ENCODE results near the gene RLF.

The RLF gene

DNA sequence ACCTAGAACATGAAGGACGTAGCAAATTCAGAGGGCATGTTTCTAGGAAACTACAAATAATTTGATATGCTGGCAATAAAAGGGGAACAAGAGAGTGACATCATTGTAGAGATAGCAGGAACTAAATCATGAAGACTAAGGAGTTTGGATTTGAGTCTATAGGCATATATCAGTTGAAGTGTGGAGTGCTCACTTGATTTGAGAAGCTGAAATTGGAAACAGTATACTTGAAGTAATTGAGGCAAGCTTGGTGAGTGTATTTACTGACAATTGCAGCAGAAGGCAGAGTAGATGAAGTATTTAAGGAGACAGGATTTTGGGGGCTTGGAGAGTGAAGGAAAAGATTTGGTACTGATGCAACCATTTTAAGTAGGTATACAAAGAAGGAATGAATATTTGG lies 80.2 kb downstream of the RLF start:
- DNase-seq: no peak

DNA sequence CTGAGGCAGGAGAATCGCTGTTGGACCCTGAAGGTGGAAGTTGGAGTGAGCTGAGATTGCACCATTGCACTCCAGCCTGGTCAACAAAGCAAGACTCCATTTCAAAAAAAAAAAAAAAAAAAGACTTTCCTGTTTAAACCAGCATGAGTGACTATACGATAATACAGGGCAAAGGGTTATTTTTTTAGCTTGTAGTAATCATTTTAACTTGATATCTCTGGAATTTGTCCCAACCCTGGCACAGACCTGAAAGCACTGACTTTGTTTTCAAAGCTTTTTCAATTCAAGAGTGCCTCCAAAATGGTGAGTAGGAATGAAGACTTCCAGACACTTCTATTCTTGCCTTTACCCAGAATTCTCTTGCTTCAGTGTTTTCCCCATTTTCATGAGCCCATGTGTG lies 82.2 kb downstream of the RLF start:
- no peak for DNase-seq

DNA sequence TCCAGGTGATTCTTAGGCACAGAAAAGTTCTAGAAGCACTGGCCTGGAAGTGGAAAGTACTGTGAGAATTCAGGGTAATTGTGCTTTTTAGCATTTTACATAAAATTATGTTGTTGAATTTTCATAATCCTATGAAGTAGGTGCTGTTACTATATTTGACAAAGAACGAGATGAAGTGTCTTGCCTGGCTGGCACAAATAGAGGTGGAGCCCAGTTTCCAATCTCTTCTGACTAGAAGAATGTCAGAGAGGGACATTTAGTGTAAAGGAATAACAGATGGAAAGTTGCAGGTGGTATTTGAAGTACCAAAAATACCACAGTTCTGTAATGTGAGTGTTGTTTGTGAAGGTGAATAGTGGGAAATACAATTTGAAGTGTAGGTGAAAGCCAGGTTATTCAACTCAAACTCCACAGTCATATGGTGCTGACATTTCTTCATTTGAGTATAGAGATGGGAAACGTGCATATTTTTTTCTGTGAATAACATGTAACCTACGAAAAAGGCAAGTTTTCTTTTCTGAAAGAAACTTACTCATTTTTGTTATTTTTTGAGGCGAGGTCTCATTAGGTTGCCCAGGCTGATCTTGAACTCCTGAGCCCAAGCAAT lies 83.1 kb downstream of the RLF start:
- DNase-seq: no peak

DNA sequence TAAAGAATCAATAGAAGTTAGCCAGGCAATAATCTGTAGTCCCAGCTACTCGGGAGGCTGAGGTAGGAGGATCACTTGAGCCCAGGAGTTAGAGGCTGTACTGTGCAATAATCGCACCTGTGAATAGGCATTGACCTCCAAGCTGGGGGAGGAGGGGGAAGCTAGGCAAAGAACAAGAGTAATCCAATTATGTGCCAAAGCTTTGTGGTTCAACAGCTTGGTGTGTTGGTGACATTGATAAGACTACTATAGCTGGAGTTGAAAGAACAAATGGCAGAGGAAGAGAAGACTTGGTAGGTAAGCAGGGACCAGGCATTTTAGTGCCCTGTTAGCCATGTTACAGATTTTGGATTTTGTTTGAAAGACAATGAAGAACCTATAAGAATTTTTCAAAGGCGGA lies 84.5 kb downstream of the RLF start:
- no peak for DNase-seq

DNA sequence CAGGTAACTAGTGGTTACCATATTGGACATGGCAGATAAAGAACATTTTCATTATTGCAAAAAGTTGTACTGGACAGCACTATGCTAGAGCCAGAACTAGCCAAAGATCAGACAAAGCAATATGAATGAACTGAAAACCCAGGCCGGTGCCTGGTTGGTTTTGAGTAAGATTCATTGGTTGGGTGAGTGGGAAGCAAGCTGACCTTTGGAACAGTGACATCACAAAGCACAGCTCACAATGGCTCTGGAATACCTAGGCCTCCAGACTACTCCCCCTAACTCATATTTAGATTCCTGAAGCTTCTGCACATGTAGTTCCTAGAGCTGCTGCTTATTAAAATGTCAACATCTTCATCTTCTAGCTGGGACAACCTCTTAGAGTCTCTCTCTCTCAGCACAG lies 86.5 kb downstream of the RLF start, which contains the start of gene TMCO2:
TMCO2 (plus strand) TSS at position 283 of the 400 bp plus-strand sequence; CDS start at position 340, 57 bp downstream.
- no peak for DNase-seq

DNA sequence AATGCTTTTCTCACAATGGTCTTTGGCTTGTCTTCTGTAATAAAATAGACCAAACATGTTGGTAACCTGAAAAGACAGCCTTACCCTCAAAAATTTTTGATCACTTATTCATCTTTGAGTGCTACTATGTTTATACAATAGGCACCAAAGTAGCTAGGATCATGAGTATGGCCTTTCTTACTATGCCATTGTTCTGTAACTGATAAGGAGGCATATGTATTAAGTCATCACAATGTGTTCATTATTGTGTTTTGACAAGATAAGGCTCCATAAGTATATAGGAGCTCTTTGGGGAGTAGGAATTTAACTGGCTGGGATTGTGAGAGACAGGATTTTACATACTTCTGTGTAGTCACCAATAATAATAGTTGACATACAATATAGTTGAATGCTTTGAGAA lies 87.2 kb downstream of the RLF start:
- no peak for DNase-seq

DNA sequence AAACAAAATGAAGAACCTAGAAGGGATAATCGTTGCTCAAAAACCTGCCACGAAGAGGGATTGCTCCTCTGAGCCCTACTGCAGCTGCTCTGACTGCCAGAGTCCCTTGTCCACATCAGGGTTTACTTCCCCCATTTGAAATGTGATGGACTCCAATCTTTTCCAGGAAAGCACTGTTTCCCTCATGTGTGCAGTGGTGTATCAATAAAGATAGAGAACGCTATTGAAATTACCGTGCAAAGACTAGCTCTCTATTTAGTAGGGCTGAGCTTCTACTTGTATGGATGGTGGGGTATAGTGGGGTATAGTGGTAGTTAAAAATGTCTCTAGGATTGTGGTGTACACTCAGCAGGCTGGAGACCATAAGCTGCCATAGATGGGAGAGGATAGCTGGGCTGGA lies 90.3 kb downstream of the RLF start:
- no peak for DNase-seq

DNA sequence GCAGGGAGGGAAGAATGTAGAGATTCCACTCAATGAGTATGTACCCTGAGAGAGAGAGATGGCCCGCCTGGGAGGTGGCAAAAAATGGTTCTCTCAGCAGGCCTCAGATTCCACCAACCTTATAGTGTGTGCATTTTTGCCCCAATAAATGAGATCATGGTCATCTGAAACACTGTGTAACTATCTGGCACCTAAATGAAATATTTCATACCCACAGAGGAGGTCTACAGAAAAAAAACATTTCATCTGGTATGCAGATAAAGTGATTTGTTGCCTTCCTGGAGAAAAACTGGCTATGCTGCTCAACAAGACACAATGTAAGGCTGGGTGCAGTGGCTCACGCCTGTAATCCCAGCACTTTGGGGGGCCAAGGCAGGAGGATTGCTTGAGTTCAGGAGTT lies 91.4 kb downstream of the RLF start:
- no peak for DNase-seq

DNA sequence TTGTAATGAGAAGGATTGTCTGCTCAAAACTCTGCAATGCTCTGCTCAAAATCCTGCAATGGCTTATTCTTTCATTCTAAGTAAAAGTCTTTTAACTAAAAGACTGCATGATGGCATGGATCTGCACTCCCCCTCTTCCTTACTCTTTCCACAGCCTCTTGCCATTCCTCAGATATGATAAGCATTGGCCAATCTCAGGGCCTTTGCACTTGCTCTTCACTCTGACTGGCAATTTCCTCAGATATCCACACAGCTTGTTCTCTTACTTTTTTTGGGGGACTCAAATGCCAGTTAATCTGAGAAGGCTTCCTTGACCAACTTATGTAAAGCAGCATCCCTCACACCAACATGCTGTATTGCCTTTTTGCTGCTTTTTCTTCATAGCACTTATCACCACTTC lies 94.0 kb downstream of the RLF start:
- DNase-seq: no peak

DNA sequence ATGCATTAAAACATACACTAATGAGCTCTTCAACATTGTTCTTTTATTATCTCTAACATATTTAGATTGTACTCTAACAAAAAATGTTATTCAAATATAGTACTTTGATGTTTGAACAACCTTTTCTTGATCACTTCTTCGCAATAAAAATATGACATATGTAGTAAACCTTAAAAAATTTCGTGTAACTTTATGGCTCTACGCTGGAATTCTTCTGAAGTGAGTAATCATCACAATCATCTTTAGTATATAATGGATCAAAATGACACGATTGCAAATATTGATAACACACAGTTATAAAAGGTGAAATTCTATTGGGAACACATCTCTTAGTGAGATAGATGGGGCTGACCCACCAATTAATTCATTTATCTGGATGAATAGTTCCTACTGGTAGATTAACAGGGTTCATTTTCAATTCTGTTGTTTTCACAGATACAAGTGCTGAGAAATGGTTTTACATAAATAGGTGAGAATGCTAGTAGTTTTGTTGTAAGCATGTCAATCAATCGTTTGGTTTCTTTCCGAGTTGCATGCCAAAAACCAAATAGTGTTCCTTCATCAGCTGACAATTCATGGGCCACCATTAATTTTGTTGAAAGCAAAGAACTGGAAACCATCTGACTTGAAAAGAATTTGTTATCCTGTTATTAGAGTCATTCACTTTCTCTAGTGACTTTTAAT lies 95.4 kb downstream of the RLF start:
- no peak for DNase-seq

DNA sequence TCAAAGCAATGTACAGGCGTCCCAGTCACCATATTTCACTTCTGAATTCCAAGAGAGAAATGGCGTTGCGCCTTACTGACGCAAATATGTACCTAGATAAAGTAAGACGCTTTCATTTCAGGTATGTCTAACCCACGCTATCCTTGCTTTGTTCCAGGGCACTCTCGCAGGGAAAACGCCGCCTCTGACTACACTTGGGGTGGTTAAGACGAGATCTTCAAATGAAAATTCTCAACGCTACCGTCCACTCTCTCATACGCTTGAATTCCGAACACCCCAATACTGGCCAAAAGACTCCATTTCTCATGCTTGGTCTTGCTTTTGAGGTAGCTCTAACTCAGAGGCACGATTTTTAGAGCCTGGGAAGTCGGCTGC lies 96.1 kb downstream of the RLF start:
- no peak for DNase-seq

DNA sequence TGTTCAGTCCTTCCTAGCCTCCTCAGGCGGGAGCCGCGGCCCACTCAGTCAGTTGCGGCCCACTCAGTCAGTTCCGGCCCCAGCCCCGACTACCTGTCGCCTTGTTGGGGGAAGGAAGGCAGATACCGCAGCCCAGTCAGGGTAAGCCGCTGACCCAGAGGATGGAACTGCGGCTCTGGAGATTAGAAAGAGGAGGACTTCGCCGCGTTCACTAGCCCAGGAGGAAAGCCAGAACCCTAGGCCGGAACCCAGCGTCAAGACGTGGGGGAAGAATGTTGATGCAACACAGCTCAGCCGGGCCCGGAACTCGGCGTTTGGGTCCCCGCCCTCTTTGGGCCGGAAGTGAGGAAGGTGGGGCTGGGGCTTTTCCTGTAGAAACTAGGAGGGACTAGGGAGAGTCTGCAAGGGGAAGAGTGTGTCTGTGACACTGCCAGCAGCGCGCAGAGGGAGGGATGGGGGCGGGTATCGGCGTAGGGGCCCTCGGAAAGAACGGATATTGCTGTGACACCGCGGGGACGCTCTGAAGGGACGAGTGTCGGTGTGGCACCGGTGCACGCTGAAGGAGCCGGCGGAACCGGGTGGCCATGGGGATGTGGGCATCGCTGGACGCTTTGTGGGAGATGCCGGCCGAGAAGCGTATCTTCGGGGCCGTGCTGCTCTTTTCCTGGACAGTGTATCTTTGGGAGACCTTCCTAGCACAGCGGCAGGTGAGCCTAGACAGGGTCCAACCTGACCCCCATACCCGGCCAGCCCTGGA lies 96.7 kb downstream of the RLF start, which contains the start of gene ZMPSTE24:
ZMPSTE24 (plus strand) TSS at position 549 of the 757 bp plus-strand sequence; CDS start at position 585, 36 bp downstream.
- DNase-seq: peak; percentile 80

DNA sequence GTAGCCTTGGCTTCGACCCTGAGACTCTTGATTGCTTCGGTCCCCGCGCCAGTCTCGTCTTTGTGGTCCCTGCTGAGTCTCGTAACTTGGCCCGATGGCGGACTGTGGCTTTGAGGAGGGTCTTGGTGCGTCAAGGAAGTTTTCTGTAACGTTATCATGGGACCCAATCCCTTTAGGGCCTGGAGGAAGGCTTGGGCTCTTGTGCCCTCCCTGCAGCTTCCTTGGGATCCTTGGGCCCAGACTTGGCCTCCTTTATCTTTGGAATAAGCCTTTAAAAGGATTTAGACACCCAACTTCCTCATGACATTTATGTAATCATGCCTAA lies 97.2 kb downstream of the RLF start:
- DNase-seq: no peak

DNA sequence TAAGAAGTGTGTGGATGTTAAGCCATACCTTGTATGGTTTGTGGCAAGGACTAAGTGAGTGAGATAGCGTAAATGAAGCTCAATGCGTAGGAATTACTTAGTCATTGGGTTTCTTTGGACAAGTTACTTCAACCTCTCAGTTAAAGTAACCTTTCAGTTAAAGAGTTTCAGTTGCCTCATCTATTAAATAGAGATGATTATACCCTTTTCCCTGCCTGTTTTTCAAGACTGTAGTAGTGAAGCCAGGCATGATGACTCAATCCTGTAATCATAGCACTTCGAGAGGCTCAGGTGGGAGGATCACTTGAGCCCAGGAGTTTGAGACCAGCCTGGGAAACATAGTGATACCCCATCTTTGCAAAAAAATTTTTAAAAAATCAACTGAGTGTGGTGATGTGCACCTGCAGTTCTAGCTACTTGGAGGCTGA lies 103.2 kb downstream of the RLF start:
- DNase-seq: no peak

DNA sequence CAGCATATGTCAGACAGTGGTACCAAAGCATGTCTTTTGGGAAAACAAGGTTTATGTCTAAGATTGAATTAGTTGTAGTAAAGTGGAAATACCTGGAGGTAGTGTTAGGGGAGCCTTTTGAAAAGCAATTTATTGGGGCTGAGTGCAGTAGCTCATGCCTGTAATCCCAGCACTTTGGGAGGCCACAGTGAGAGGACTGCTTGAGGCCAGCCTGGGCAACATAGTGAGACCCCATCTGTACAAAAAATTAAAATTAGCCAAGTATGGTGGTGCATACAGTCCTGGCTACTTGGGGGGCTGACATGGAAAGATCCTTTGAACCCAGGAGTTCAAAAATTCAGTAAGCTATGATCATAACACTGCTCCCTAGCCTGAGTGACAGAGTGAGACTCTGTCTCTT lies 104.1 kb downstream of the RLF start:
- no peak for DNase-seq

DNA sequence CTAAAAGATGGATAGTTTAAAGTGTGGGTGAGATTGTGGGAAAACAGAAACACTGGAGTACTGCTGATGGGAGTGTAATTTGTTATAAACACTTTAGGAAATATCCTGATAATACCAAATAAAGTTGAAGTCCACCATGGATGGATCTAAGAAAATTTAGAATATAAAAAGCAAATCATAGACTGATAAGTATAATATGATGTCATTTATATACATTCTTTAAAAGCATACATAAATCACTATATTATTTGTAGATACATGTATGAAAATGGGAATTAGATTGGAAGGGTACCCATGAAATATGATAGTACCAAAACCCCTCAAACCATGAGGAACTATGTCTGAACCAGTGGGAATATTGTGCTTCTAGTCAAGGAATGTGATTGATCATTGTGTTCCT lies 104.7 kb downstream of the RLF start:
- no peak for DNase-seq

DNA sequence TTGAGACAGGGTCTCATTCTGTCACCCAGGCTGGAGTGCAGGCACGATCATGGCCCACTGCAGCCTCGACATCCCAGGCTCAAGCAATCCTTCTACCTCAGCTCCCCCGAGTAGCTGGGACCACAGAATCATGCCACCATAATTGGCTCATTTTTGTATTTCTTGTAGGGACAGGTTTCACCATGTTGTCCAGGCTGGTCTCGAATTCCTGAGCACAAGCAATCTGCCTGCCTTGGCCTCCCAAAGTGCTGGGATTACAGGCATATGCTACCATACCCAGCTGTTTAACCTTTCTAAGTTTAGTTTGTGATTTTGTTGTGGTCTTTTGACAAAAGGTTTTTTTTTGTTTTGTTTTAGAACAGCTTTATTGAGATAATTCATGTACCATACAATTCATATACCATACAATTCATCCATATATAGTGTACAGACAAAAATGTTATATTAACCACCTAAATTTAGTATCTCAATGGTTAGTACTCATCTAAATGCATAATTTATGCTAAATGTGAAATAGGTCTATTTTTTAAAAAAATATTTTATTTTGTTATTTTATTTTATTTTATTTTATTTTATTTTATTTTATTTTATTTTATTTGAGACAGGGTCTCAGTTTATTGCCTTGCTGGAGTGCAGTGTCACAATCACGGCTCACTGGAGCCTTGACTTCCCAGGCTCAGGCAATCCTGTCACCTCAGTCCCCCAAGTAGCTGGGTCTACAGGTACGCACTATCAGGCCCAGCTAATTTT lies 105.8 kb downstream of the RLF start:
- no peak for DNase-seq

DNA sequence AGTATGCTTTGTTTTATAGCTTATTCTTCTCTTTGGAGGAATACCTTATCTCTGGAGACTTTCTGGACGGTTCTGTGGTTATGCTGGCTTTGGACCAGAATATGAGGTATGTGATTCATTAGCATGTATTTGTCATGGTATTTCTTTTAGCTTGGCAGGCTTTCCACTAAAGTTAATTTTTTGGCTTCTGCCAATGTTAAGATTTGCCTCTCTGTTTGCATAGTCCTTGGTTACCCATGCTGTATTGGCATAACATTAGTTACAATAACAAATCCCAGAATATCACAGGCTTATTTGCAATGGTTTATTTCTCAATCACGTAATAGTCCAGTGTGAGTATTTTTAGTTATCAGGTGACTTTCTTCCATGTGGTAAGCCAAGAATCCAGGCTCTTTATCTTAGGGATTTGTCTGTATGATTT lies 106.6 kb downstream of the RLF start:
- DNase-seq: no peak

DNA sequence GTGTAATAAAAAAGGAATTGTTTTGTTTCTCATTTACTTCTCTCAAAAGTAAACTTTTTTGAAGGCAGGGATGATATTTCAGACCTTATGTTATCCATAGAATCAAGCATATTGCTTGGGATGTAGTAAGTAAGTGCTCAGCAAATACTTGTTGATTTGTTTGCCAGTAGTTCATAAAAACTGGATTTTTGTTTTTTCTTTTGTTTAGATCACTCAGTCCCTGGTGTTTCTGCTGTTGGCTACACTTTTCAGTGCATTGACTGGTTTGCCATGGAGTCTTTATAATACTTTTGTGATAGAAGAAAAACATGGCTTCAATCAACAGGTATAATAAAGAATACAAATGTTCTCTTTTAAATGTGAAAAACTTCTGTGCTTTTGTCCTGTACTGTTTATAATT lies 107.0 kb downstream of the RLF start:
- DNase-seq: no peak

DNA sequence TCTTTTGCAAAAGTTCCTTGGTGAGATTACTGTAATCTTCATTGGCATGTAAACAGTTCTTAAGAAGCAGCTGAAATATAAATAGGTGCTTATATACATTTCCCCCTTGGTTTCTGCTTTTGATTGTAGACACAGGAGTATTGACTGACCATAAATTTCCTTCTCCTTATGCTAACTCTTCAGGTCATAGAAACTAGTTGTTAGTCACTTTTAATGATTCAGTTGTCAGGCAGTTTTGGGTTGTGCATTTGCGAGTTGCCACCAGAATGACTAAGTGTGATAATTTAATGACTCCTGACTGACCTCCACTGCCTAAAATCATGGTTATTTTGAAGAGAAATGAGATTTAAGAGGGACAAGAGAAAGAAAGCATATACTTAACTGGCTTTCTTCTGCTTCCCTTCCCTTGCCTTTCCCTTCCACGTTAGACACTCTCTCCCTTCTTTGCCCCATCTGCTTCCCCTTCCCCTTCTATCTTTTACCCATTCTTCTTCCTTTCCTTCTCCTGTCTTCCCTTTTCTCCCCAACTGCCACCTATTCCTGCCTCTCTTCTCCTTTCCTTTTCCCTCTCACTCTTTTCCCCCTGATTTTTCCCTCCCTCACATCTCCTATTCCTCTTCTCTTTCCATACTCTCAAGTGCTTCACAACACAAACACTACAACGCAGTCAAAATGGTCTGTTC lies 109.1 kb downstream of the RLF start:
- no peak for DNase-seq

DNA sequence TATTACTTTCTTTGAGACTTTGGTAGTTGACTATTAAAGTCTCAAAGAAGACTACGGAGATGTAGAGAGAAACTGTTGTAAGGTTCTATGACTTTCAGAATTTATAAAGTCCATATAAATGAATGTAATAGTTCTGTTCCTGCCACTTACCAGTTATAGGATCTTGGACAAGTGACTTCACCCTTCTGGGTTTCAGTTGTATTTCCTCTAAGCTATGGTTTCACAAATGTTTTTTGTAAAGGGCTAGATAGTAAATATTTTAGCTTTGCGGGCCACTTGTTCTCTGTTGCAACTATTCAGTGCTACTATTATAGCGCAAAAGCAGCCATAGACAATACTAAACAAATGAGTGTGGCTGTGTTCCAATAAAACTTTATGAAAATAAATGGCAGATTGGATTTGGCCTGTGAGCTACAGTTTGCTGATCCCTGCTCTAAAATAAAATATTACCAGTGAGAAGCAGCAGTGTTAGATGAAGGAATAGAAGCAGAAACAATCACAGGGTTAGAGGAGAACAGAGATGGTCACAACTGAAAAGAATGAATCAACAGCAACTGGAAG lies 111.5 kb downstream of the RLF start:
- DNase-seq: no peak

DNA sequence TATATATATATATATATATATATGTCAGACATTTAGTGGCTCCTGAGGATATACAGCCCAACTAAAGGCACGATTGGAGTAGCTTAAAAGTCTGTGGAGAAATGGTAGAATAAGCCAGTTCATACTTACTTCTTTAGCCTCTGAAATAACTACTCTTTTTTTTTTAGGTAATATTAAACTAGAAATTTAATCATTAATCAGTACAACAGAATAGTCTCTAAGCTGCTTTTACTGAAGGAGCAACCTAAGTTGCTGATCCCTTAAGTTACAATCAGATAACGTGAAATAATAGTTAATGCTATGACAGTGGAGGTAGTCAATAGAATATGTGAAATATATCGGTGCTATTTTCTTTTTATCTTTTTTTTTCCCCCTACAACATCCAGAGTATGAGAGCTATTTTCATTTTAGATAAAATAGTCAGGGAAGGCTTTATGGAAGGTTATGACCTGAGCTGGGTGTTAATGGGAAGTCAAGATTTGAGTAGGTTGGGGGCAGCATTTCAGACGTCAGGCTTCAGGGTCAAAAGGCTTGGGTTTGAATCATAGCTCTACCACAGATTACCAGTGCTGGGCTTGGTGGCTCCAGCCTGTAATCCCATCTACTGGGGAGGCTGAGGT lies 112.5 kb downstream of the RLF start:
- no peak for DNase-seq

Data from NCI-H1436 treated with DMSO at 0.1 percent for 48 hours (cell line).